Mammary epithelial cell (primary cell): Measurements from ENCODE around the gene POLR2L.

Experiments used
- CTCF ChIP-seq, 2 donors: IDR thresholded peaks in 1 of 2; conservative IDR thresholded peaks in 1 of 2; 2 replicates each; pipeline ENCODE4 v1.5.1; 2011 to 2012; ENCODE audit warnings: inconsistent platforms in 2 of 2, low read length in 2 of 2, mild to moderate bottlenecking in 2 of 2, control low read depth in 1 of 2, low read depth in 1 of 2; ENCODE audit not compliant: insufficient read depth in 1 of 2; ENCODE audit errors: extremely low read depth in 1 of 2
- EZH2 ChIP-seq: IDR thresholded peaks from 2 replicates; pipeline ENCODE4 v1.6.1; 2012; ENCODE audit warnings: low read length, inconsistent platforms, borderline replicate concordance

- TF ChIP-seq CTCF (conservative IDR thresholded peaks at IDR 0.05 in 1 of 2, IDR thresholded peaks at IDR 0.05 in 1 of 2; ENCODE audit: extremely low read depth in 1 of 2, insufficient read depth in 1 of 2, low read depth in 1 of 2, low read length in 2 of 2) (no peak), EZH2 (no peak)
Measured at GRCh38 chr11:880447-880846, 38.1 kb upstream of the POLR2L start.
